Colonic mucosa (tissue), 4 donors: ENCODE results near the gene AKAP8. TPM values are rescaled to one million over a fixed set of nuclear protein-coding genes. Genes with fewer than 3 reads are reported as not detected.
"Not testable (repeated sequence)": the region's sequence is repeated elsewhere in the genome, so short reads cannot be mapped to it uniquely, and the experiment has no call there.

ENCODE experiments used
- DNase-seq: peaks from one replicate; pipeline ENCODE4 v3.0.0-alpha.2; 2020
- H3K27ac ChIP-seq: fragments of 200-600 bp; one replicate; pipeline ENCODE4 v1.8.0; 2021
- H3K27me3 ChIP-seq: fragments of 200-600 bp; one replicate; pipeline ENCODE4 v1.8.0; 2021
- H3K36me3 ChIP-seq: fragments of 200-600 bp; one replicate; pipeline ENCODE4 v1.8.0; 2021
- H3K4me1 ChIP-seq: fragments of 200-600 bp; one replicate; pipeline ENCODE4 v1.8.0; 2021; ENCODE audit warnings: mild to moderate bottlenecking
- H3K4me3 ChIP-seq: fragments of 200-600 bp; one replicate; pipeline ENCODE4 v1.8.0; 2021
- H3K9ac ChIP-seq, 2 donors: one replicate each; pipeline ENCODE4 v1.7.0; 2013; ENCODE audit warnings: control low read depth in 2 of 2, low read depth in 2 of 2, low read length in 2 of 2
- H3K9me3 ChIP-seq: fragments of 200-600 bp; one replicate; pipeline ENCODE4 v1.8.0; 2021
- CTCF ChIP-seq: fragments of 200-600 bp; IDR thresholded peaks from one replicate; pipeline ENCODE4 v1.8.0; 2022; ENCODE audit warnings: antibody characterized with exemption, mild to moderate bottlenecking
- intact Hi-C: fragments of 100-400 bp; cut with DNase I; formaldehyde crosslinking; loops from one replicate; pipeline ENCODE4 v1.14.1; 2022
- total RNA-seq, 2 donors: library from RNA; stranded (reverse); fragmentation: NEBNext Ultra II Directional in 1 of 2; extraction: Animal tissue kit (Norgen Biotek cat#: 25700) in 1 of 2; gene quantifications; one replicate each; pipeline ENCODE4 v1.2.1, GENCODE V29; 2021
- donor health status: healthy.
- donor health status: DM: no; HTN: no; CAD: no.
- donor health status: DM: no; HTN: no; CAD: no.

The AKAP8 gene
- total RNA-seq, 2 donors from 2014 or later = 37.0 to 55.2 TPM

GRCh38 chr19:15417699-15418098, 38.1 kb upstream of the AKAP8 start:
- Histone ChIP-seq H3K27ac (no peak overlapping the region), H3K9ac (peak overlapping the region; percentile 90 to 95), H3K4me1 (peaks cover 18% of the 10 kb centered on the region), H3K9me3 (no peaks in the 10 kb centered on the region), H3K36me3 (no peaks in the 10 kb centered on the region), H3K4me3 (peak overlapping the region; percentile 100), H3K27me3 (no peaks in the 10 kb centered on the region)
- DNase-seq = no peak
- intact Hi-C loops = no loop called here
- no peak for TF ChIP-seq CTCF

GRCh38 chr19:15412832-15413231, 33.2 kb upstream of the AKAP8 start:
- no peaks in the 10 kb centered on the region for H3K27me3 ChIP-seq
- peaks cover 8% of the 10 kb centered on the region for H3K36me3 ChIP-seq
- no peak overlapping the region for H3K4me3 ChIP-seq
- H3K27ac ChIP-seq = no peak overlapping the region
- DNase-seq = no peak
- H3K9ac ChIP-seq = no peak overlapping the region
- H3K4me1 ChIP-seq = peaks cover 12% of the 10 kb centered on the region
- no peak for TF ChIP-seq CTCF
- intact Hi-C loops = no loop called here
- H3K9me3 ChIP-seq = no peaks in the 10 kb centered on the region

GRCh38 chr19:15411351-15411750, 31.8 kb upstream of the AKAP8 start:
- H3K27ac ChIP-seq, intact Hi-C loops, DNase-seq, H3K4me1 ChIP-seq, H3K9me3 ChIP-seq, H3K36me3 ChIP-seq, H3K4me3 ChIP-seq, H3K9ac ChIP-seq, H3K27me3 ChIP-seq: not testable (repeated sequence)

- Histone ChIP-seq H3K27ac (no peak overlapping the region), H3K4me3 (no peak overlapping the region), H3K36me3 (peaks cover 11% of the 10 kb centered on the region), H3K27me3 (no peaks in the 10 kb centered on the region), H3K9ac (no peak overlapping the region), H3K9me3 (no peaks in the 10 kb centered on the region), H3K4me1 (no peaks in the 10 kb centered on the region)
- no peak for DNase-seq
- TF ChIP-seq CTCF = no peak
- intact Hi-C loops = no loop called here
Measured at GRCh38 chr19:15404780-15405211, 25.2 kb upstream of the AKAP8 start.

DNA sequence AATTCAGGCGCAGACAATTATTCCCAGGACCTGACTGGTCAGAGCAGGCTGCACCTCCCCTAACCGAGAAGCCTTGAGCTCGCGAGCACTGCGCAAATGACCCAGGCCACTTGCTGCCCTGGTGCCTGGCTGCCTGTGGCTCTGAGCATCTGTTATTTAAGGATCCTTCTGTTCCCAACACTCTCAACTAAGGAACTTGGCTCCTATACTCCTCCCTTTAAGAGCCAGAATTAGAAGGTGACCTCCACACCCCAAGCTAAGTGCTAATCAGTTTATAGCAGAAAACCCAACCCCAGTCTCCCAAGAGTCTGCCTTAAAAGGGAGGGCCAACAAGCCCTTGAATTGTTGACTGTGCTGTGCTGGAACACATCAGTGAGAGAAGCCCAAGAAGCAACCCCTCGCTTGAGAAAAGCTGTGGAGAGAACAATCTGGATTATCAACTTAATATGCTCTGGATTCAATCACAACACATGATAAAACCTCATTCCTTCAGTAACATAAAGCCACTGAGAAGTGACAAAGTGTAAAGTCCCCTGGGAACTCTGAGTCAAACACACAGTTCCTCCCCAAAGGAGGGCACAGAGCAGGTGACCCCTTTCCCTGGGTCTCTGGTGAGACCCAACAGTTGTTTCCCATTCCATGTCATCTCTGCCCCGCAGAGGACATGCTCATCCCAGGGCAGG, 24.7 kb upstream of the AKAP8 start:
- Histone ChIP-seq H3K27ac (no peak overlapping the region), H3K4me1 (no peaks in the 10 kb centered on the region), H3K36me3 (peaks cover 13% of the 10 kb centered on the region), H3K27me3 (no peaks in the 10 kb centered on the region), H3K4me3 (no peak overlapping the region), H3K9me3 (no peaks in the 10 kb centered on the region), H3K9ac (no peak overlapping the region)
- TF ChIP-seq CTCF = no peak
- intact Hi-C loops = no loop called here
- DNase-seq = no peak

DNA sequence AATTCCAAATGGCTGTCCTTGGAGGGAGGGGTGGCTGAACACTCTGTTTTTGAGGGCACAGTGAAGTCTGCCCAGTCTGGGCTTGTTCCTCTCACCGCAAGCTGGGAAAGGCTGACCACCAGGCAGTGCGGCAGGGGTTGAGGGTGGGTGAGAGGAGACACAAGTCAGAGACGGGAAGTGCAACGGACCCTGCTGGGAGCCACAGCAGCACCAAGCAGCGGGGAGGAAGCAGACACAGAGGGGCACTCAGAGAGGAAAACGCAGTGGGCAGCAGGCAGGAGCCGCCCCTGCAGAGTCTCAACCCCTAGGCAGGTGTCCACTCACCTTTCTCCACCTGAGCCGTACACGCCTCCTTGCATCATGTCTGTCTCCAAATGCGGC, 23.6 kb upstream of the AKAP8 start:
- Histone ChIP-seq H3K9ac (no peak overlapping the region), H3K4me1 (no peaks in the 10 kb centered on the region), H3K27ac (no peak overlapping the region), H3K27me3 (no peaks in the 10 kb centered on the region), H3K4me3 (no peak overlapping the region), H3K36me3 (peaks cover 24% of the 10 kb centered on the region), H3K9me3 (no peaks in the 10 kb centered on the region)
- TF ChIP-seq CTCF = no peak
- intact Hi-C loops = no loop called here
- DNase-seq = no peak
